Measurements from ENCODE around the gene ZMAT2.
"Not testable (repeated sequence)": the region's sequence is repeated elsewhere in the genome, so short reads cannot be mapped to it uniquely, and the experiment has no call there.

ZMAT2 gene

DNA sequence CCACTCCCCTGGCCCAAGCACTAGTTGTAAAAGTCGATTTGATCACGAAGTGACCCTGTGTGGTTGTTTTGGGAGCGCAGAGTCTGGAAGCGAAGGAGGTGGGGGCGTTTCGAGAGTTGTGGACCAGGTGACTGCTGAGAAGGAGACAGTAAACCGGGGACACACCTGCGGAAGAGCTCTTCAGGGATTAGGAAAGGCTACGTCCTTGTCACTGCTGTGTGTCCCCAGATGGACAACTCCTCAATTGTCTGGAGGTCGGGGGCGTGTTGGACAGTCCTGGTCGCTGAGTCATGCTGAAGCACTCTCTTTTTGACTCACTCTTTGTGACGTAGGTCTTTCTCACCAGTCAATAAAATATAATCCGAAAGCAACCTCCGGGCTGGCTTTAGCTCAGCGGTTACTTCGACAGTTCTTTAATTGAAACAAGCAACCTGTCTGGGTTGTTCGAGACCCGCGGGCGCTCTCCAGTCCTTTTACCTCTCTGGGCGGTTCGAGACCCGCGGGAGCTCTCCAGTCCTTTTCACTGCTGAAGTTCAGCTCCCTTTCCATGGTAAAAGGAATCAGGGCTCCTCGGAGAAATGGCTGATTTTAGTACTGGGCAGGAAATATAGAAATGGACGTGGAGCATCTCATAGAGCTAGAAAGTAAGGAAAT is 10.8 kb downstream of the ZMAT2 start:
- peak; percentile 87 to 95 for DNase-seq

DNA sequence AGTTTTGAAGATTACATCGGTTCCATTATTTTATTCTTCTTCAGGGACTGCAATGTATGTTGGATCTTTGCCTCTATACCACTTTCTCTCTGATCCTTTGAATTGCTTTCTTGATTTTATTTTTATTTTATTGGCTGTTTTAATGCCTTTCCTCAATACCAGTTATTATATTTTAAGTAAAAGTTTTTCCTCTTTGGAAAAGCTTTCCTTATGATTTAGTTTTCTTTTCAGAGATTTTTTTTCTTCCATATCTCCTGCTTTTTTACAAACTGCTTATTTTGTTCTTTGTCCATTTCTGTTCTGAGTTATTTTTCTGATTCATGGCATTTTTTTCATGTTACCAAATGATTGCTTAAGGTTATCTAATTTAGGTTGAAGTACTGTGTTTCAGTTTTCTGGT is 11.5 kb downstream of the ZMAT2 start:
- no peak for DNase-seq

DNA sequence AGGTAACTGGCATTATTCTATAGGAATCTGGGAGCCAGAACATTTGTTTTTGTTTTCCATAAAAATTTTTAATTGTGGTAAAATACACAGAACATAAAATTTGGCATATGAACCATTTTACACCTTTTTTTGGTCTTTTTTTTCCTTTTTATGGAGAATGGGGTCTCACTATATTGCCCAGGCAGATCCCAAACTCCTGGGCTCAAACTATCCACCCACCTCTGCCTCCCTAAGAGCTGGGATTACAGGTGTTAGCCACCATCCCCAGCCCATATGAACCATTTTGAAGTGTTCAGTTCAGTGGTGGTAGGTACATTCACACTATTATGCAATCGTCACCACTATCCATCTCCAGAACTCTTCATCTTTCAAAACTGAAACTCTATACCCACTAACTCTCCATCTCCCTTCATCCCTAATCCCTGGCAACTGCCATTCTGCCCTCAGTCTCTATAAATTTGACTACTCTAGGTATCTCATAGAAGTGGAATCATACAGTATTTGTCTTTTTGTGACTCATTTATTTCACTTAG is 13.4 kb downstream of the ZMAT2 start:
- DNase-seq: no peak

DNA sequence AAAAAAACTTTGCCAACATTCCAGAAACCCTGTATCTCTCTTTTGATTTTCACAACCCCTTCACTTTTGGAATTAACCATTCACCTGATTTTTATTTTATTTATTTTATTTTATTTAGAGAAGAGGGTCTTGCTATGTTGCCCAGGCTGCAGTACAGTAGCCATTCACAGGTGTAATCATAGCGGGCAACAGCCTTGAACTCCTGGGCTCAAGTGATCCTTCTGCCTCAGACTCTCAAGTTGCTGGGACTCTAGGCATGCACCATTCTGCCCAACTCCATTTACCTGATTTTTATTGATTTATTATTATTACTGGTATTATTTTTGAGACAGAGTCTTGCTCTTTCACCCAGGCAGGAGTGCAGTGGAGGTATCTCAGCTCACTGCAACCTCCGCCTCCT is 16.0 kb downstream of the ZMAT2 start:
- not testable (repeated sequence) for DNase-seq

DNA sequence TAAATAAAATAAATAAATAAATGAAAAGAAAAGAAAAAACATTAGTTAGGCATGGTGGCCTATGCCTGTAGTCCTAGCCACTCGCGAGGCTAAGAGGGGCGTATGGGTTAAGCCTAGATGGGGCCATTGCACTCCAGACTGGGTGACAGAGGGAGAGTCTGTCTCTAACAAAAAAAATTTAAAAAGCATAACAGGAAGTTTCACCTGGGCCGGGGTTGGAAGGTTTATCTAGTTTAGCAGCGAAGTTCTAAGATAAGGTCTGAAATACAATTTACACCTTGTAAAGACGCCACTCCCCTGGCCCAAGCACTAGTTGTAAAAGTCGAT is 18.0 kb downstream of the ZMAT2 start:
- no peak for DNase-seq

DNA sequence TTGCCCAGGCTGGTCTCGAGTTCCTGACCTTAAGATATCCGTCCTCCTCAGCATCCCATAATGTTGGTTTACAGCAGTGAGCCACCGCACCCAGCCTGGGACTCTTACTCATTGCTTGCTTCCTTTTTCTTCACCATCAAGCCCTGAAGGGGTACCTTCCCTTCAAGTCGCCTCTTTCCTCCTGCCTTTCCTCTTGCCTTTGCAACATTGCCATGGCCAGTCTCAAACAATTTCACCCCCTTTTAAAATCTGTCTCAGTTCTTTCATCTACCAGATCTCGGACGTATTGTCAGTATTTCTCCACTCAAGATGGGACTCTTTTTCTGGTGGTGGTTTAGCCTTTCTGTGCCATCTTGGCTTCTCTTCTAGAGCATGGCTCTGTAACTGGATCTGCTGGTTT is 20.5 kb downstream of the ZMAT2 start:
- DNase-seq: not testable (repeated sequence)

DNA sequence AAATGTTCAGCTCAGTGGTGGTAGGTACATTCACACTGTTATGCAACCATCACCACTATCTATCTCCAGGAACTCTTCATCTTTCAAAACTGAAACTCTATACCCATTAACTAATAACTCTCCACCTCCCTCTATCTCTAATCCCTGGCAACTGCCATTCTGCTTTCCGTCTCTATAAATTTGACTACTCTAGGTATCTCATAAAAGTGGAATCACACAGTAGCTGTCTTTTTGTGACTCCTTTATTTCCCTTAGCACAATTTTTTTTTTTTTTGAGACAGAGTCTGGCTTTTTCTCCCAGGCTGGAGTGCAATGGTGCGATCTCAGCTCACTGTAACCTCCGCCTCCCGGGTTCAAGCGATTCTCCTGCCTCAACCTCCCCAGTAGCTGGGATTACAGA is 21.1 kb downstream of the ZMAT2 start:
- peak in 1 of 2 experiments; percentile 37 for DNase-seq

DNA sequence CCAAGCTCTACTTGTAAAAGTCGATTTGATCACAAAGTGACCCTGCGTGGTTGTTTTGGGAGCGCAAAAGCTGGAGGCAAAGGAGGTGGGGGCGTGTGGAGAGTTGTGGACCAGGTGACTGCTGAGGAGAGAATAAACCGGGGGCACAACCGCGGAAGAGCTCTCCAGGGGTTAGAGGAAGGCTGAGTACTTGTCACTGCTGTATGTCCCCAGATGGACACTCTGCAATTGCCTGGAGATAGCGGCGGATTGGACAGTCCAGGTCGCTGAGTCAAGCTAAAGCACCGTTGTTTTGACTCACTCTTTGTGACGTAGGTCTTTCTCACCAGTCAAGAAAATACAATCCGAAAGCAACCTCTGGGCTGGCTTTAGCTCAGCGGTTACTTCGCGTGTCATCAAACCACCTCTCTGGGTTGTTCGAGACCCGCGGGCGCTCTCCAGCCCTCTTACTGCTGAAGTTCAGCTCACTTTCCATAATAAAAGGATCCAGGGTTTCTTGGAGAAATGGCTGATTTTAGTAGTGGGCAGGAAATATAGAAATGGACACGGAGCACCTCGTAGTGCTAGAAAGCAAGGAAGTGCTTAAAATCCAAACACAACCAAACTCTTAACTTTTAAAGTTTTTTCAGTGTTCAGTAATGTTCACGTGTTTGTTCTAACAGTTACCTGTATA is 25.7 kb downstream of the ZMAT2 start:
- no peak for DNase-seq

DNA sequence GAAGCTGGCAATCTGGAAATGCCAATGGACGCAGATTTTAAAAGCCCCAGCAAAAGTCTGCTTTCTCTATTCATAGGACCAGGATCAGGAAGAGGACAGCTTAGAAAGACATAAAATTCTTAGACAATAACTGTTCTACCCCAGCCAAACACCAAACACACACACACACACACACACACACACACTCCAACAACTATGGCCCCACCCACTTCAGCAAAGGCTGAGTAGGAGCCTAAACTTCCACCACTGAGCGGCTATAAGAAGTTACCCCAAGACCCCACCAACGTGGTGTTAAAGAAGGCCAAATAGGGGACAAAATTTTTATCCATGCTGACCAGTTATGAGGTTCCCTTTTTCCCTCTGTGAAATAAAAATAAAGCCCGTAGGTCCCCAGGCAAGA is 32.9 kb downstream of the ZMAT2 start:
- no peak for DNase-seq

DNA sequence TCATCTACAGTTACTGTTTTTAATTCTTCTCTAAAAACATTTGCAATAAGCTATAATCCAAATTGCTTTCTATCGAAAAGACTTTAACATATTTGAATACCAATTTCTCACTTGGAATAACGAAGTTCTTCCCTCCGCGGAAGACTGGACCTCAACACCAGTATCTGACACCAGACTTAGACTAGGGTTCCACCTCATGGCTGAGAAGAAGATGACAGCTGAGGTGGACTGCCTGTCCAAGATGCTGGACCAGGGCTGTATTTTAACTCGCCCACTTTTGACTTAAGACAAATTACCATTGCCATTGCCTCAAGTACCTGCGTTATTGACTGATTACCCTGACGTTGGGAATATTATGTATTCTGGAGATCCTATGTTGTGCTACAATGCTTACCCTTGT is 34.1 kb downstream of the ZMAT2 start:
- no peak for DNase-seq

DNA sequence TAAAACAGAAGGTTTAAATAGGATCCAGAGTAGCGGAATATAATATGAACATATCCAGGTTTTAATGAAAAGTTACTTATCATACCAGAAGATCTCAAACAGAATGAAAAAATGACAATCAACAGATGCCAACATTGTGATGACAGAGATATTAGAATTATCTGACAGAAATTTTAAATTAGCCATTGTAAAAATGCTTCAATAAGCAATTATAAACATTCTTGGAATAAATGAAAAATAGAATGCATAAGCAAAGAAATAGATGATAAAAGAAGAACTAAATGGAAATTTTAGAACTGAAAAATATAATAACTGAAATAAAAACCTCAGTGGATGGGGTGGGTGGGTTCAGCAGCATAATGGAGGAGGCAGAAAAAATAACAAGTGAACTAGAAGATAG is 37.2 kb downstream of the ZMAT2 start:
- no peak for DNase-seq

DNA sequence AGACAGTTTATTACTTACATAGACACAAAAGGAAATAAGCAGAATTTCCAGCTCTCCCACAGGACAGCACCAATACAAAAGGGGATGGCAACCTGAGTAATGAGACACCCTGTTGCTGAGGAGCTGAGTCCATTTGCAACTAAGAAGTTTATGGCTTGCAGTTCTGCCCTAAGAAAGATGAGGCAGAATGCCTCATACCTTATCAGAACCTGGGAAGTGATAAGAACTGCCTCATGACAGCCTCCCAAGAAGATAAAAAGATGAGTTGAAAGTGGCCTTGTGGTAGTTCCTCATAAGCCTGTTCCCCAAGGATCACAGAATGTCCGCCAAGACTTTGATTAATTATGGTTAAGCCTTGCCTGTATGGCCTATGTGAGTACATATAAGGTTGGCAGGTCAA is 41.7 kb downstream of the ZMAT2 start:
- no peak for DNase-seq

DNA sequence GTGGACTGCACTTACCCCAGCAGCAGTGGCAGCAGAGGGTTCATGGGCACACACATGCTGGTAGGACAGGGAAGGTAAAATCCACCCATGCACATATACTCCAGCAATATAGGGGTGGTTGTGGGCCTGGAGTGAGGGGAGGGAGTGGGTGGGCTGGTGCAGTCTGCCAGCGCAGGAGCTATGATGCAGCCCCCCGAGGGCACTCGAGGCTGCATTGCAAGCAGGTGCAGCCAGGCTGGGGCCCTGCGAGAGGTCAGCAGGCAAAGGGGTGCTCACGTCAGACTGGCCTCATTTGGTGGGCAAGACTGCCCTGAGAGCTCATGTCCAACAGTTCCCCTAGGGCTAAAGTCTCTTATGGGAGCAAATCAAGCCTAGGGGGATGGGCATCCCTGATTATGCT is 53.3 kb downstream of the ZMAT2 start:
- DNase-seq: no peak
